Neuron (in vitro differentiated cells): ENCODE data around the gene VIM.
A peak's percentile ranks its signal among the peaks of the same experiment; 100 is the strongest.
"Not testable (repeated sequence)": the region's sequence is repeated elsewhere in the genome, so short reads cannot be mapped to it uniquely, and the experiment has no call there.

ENCODE experiments used
- H2AFZ ChIP-seq: one replicate; pipeline ENCODE4 v1.6.1; 2013; ENCODE audit warnings: low read depth, mild to moderate bottlenecking, inconsistent platforms, low read length, moderate library complexity
- H3K27me3 ChIP-seq: one replicate; pipeline ENCODE4 v1.6.1; 2013; ENCODE audit warnings: low read length; ENCODE audit not compliant: insufficient read depth
- H3K36me3 ChIP-seq: one replicate; pipeline ENCODE4 v1.6.1; 2013; ENCODE audit warnings: low read length; ENCODE audit not compliant: insufficient read depth
- H3K4me1 ChIP-seq: one replicate; pipeline ENCODE4 v1.6.1; 2013; ENCODE audit warnings: low read length; ENCODE audit not compliant: insufficient read depth
- H3K4me3 ChIP-seq: 2 replicates; pipeline ENCODE4 v1.5.1; 2013; ENCODE audit warnings: mild to moderate bottlenecking, low read length, moderate library complexity
- H3K9me3 ChIP-seq: one replicate; pipeline ENCODE4 v1.6.1; 2013; ENCODE audit warnings: low read length

The VIM gene

GRCh38 chr10:17256051-17256450, 28.0 kb downstream of the VIM start:
- Histone ChIP-seq H3K9me3 (no peaks in the 10 kb centered on the region), H3K27me3 (no peaks in the 10 kb centered on the region), H3K4me1 (peaks cover 6% of the 10 kb centered on the region), H3K36me3 (no peaks in the 10 kb centered on the region), H2AFZ (no peak overlapping the region), H3K4me3 (no peak overlapping the region)

- H3K4me1 ChIP-seq, result peaks cover 6% of the 10 kb centered on the region
- no peak overlapping the region for H3K4me3 ChIP-seq
- H3K36me3 ChIP-seq, result no peaks in the 10 kb centered on the region
- H3K9me3 ChIP-seq, result no peaks in the 10 kb centered on the region
- H3K27me3 ChIP-seq, result no peaks in the 10 kb centered on the region
- H2AFZ ChIP-seq, result peak overlapping the region; percentile 63
Observed at GRCh38 chr10:17256627-17257026, 28.6 kb downstream of the VIM start.

- no peak overlapping the region for H3K4me3 ChIP-seq
- no peaks in the 10 kb centered on the region for H3K27me3 ChIP-seq
- peaks cover 6% of the 10 kb centered on the region for H3K4me1 ChIP-seq
- H3K9me3 ChIP-seq, result peaks cover 2% of the 10 kb centered on the region
- H2AFZ ChIP-seq, result peak overlapping the region; percentile 63
- H3K36me3 ChIP-seq, result no peaks in the 10 kb centered on the region
Observed at GRCh38 chr10:17257466-17258321, 29.7 kb downstream of the VIM start.

DNA sequence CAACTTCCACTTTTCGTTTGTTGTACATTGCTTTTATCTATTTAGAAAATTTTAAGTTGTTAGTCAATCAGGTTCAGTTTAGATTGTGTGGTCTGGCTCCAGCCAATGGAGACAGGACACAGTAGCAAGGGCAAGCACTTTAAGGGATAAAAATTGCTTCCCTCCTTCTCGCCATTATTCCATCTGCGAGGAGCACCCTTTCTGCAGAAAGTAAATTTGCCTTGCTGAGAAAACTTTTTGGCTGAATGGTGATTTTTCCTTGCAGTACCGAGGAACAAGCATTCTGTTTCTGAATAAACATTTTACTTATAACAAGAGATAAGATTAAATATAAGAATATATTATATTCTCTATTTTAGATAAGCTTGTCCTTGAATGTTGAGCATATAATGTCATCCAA, 34.5 kb downstream of the VIM start:
- Histone ChIP-seq H3K27me3 (peaks cover 4% of the 10 kb centered on the region), H3K36me3 (no peaks in the 10 kb centered on the region), H3K9me3 (peaks cover 5% of the 10 kb centered on the region), H2AFZ (no peak overlapping the region), H3K4me3 (no peak overlapping the region), H3K4me1 (peaks cover 1% of the 10 kb centered on the region)

- Histone ChIP-seq H2AFZ (no peak overlapping the region), H3K4me3 (no peak overlapping the region), H3K9me3 (peaks cover 5% of the 10 kb centered on the region), H3K36me3 (no peaks in the 10 kb centered on the region), H3K4me1 (no peaks in the 10 kb centered on the region), H3K27me3 (peaks cover 11% of the 10 kb centered on the region)
Observed at GRCh38 chr10:17263580-17263979, 35.5 kb downstream of the VIM start.

DNA sequence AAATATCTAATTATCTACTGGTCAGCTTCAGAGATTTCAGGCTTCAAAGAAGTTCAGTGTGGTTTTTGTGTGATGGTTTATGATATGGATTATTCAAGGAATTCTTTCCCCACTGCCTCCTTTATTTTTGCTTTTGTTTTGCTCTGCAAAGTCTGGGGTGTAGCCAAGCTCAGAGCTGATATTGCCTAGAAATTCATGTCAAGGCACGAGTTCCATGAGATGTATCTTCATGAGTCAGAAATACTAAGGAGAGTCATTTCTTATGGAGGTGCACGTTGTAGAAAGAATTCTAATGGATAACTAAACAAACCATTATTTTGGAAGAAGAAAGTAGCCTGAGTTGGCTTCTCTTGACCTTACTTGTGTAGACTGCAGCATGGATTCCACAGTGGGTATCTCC, 37.4 kb downstream of the VIM start:
- H3K4me1 ChIP-seq, result no peaks in the 10 kb centered on the region
- H3K27me3 ChIP-seq, result peaks cover 11% of the 10 kb centered on the region
- no peak overlapping the region for H3K4me3 ChIP-seq
- H3K9me3 ChIP-seq, result peaks cover 5% of the 10 kb centered on the region
- H3K36me3 ChIP-seq, result no peaks in the 10 kb centered on the region
- H2AFZ ChIP-seq, result no peak overlapping the region

- H3K4me1 ChIP-seq, H3K36me3 ChIP-seq, H3K4me3 ChIP-seq, H2AFZ ChIP-seq, H3K9me3 ChIP-seq: not testable (repeated sequence)
- peaks cover 11% of the 10 kb centered on the region for H3K27me3 ChIP-seq
Observed at GRCh38 chr10:17266549-17266948, 38.5 kb downstream of the VIM start.

GRCh38 chr10:17272648-17273047, 44.6 kb downstream of the VIM start:
- H3K4me3 ChIP-seq, result no peak overlapping the region

DNA sequence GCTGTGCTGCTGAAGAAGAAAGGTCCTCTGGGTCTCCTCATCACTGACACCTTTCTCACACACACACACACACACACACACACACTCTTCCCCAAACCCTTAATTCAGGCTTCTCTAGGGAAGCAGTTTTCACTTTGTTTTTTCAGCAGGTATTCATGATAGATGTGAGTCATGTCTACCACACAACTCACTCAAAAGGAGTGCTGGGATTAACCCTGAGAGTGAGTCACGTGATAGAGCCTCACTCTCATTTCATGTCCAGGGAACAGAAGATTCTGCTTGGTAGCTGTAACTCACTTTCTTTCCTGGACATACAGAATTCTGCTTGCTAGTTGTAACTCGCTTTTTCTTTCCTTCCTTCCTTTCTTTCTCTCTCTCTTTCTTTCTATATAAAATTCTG, 45.4 kb downstream of the VIM start:
- Histone ChIP-seq H2AFZ (no peak overlapping the region), H3K9me3 (no peaks in the 10 kb centered on the region), H3K4me3 (no peak overlapping the region), H3K36me3 (no peaks in the 10 kb centered on the region), H3K27me3 (peaks cover 5% of the 10 kb centered on the region), H3K4me1 (no peaks in the 10 kb centered on the region)

More at GRCh38 chr10:17272648-17273047, 44.6 kb downstream of the VIM start:
- Histone ChIP-seq H3K27me3 (peaks cover 11% of the 10 kb centered on the region), H2AFZ (no peak overlapping the region), H3K36me3 (no peaks in the 10 kb centered on the region), H3K9me3 (no peaks in the 10 kb centered on the region), H3K4me1 (no peaks in the 10 kb centered on the region)

DNA sequence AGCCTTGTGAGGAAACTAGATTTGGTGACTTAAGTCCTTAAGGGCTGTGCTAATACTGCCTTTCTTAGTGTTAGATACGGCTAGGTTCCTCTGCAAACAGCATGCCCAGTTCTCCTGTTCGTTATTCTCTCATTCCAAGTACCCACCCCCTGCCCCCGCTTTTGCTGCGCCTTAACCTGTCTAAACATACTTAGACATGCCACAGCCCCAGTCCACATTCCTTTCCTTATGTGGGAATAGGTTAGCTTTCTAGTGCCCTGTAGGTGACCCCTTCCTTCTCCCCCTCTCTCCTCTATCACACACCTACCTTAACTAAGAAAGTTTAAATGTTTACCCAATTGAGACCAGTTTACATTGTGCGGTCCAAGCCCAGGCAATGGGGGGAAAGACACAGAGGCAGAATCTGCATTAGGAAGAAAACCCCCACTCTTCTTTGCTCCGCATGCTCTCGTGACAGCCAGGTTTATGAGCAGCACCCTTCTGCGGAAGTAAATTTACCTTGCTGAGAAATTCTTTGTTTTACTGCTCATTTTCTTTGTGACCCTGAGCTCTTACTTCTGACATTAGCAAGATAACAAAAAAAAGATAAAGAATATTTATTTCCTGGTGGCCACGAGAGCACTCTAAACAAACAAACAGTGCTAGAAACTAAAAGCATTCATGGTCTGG, 48.8 kb downstream of the VIM start:
- H3K27me3 ChIP-seq, result peaks cover 3% of the 10 kb centered on the region
- H3K36me3 ChIP-seq, result no peaks in the 10 kb centered on the region
- no peaks in the 10 kb centered on the region for H3K4me1 ChIP-seq
- H3K4me3 ChIP-seq, result no peak overlapping the region
- H3K9me3 ChIP-seq, result no peaks in the 10 kb centered on the region
- H2AFZ ChIP-seq, result no peak overlapping the region

DNA sequence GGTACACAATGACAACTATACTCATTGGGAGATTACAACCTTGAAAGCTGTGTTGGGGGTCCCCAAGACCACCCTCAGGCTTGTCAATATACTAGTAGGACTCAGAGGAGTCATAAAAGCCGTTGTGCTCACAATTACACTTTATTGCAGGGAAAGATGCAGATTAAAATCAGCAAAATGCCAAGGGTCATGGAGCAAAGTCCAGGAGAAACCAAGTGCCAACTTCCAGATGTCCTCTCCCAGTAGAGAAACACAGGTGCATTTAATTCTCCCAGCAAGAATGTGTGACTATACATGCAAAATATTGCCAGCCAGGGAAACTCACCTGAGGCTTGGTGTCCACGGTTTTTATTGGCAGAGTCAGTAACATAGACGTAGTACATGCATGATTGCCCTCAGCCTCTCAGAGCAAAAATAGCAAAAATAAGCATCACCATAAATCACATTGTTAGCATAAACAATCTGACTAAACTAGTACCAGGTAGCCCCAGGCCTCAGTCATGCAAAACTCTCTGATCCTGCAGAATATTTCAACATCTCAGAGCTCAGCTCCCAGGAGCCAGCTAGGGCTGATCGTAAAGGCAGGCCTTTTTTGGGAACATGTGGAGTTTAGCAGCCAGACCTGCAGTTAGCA, 50.7 kb downstream of the VIM start:
- peaks cover 3% of the 10 kb centered on the region for H3K27me3 ChIP-seq
- no peak overlapping the region for H3K4me3 ChIP-seq
- no peak overlapping the region for H2AFZ ChIP-seq
- H3K36me3 ChIP-seq, result no peaks in the 10 kb centered on the region
- peaks cover 3% of the 10 kb centered on the region for H3K9me3 ChIP-seq
- H3K4me1 ChIP-seq, result no peaks in the 10 kb centered on the region

DNA sequence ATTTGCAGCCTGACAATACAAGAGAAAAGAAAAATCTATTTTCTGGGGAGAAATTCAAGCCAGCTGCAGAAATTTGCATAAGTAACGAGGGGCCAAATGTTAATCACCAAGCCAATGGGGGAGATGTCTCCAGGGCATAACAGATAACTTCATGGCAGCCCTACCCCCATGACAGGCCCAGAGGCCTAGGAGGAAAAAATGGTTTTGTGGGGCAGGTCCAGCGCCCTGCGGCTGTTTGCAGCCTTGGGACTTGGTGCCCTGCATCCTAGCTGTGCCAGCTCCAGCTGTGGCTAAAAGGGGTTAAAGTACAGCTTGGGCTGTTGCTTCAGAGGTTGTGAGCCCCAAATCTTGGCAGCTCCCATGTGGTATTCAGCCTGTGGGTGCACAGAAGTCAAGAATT, 54.3 kb downstream of the VIM start:
- Histone ChIP-seq H3K4me3 (no peak overlapping the region), H2AFZ (no peak overlapping the region), H3K4me1 (no peaks in the 10 kb centered on the region), H3K36me3 (no peaks in the 10 kb centered on the region), H3K27me3 (peaks cover 4% of the 10 kb centered on the region), H3K9me3 (peaks cover 3% of the 10 kb centered on the region)
